ENCODE results near the gene LAMA5. TPM values are rescaled to one million over a fixed set of nuclear protein-coding genes. Genes with fewer than 3 reads are reported as not detected.
A peak's percentile ranks its signal among the peaks of the same experiment; 100 is the strongest.

LAMA5 gene
- total RNA-seq, 1 donor from 2014 or later: 11.2 TPM

DNA sequence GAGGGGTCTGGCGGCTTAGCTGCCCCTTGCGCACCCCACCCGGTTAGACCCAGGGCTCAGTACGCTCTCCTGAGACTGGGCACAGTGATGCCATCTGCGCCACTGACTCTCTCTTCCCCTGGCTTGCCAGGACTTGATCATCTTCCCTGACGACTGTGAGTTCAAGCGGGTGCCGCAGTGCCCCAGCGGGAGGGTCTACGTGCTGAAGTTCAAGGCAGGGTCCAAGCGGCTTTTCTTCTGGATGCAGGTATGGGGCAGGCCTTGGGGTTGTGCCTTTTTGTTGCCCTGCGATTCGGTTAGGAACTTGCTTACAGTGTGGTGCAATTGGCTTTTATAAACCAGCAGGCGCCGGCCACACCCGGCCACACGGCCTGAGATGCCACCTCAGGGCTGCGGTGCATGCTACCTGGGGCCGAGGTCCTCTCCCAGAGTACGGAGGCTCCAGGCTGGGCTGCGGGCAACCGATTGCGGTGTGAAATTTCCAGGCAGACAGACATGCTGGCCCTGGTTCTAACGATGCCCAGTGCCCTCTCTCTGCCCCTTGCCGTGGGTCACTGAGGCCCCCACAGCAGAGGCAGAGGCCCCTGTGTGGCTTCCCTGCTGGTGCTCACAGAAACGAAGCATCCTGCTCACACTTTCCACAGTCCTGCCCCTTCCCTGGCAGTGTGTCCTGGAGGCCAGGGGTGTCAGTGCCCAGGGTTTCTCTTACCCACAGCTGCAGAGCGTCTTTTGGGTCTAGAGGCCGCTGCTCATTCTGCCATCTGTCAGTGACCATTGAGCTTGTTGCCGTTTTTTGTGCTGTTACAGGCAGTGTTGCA lies 62.6 kb downstream of the LAMA5 start:
- DNase-seq: no peak

DNA sequence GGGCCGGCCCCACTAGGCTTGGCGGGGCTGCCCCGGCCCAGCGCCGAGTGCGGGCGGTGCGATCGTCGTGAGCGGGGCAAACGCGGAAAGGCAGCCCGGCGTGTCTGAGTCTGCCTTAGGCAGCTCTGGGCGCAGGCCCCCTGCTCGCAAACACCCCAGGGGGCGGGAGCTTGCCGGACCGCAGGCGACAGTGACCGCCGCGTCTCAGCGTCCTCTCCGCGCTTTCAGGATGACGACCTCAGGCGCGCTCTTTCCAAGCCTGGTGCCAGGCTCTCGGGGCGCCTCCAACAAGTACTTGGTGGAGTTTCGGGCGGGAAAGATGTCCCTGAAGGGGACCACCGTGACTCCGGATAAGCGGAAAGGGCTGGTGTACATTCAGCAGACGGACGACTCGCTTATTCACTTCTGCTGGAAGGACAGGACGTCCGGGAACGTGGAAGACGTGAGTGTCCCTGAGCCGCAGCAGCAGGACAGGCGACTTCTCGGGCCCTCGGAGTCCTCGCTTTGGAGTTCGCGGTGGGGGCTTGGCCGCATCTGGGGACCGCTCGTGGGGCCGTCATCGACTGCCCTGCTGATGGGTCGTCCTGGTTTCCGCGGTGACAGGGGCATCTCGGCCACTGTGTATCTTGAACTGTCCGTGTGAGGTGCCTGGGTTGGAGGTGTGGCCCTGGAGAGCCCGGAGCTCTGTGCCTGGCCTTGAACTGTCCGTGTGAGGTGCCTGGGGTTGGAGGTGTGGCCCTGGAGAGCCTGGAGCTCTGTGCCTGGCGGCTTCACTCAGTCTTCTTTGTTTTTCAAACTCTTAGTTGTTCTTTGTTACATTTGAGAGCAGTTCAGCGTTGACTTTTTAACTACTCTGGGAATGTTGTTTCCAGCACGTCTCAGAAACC lies 63.5 kb downstream of the LAMA5 start:
- no peak for DNase-seq

DNA sequence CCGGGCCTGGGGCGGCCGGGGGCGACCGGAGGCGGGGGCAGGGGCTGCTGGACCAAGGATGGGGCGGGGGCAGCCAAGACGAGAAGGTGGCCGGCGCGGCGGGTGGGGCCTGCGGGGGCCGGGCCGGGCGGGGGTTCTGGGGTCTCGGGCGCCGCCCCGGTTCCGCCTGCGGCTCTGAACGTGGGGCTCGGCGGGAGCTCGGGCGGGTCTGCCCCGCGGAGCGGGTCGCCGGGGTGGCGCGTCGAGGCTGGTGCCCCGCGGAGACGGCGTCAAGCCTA lies 64.1 kb downstream of the LAMA5 start:
- DNase-seq: no peak

DNA sequence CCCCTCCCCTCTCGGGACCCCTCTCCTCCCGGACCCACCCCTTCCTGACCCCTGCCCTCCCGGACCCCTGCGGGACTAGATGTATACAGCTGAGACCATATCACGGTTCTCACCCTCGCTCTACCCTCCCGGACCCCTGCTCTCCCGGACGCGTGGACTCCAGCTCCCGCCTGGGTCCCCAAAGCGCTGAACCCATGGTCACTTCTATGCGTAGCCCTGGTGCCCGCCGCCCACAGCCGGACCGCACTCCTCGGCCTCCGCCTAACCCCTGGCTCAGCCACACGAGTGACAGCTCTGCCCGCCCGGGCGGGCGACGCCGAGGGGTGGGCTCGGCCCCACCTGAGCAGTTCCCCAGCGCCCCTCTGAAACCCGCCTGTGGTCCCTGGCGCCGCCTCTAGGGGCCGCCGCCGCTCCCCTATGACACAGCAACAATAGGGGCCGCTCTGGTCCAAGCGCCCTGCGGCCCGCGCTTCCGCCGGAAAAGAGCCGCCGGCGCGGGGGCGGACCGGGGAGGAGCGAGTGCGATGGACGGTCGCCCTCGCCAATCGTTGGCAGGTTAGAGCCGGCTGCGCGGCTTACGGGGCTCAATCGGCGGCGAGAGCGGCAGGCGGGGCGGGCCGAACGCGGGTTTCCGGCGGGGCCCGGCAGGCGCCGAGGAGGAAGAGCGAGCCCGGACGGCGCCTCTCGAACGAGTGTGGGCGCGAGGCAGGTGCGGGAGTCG lies 64.6 kb downstream of the LAMA5 start, which contains the start of gene ADRM1:
TSS of gene ADRM1 (plus strand) at position 657 of the 721 bp plus-strand sequence. CDS start 572 bp downstream, outside the sequence.
- DNase-seq: peak; percentile 94

DNA sequence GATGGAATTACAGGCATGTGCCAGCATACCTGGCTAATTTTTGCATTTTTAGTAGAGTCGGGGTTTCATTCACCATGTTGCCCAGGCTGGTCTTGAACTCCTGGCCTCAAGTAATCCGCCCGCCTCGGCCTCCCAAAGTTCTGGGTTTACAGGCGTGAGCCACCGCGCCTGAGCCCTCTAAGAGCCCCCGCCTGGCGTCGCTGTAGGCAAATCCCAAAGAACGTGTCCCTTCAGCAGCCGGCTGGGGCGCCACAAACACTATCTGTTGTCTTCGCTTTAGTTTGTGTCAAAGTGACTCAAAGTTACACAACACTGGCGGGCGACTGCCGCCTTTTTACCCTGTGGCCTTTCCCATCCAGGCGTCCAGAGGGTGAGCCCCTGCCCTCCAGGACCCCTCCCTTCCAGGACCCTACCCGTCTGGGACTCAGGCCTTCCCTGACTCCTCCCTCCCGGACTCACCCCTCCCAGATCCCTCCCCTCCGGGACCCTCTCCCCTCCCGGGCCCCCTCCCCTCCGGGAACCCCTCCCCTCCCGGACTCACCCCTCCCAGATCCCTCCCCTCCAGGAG lies 65.3 kb downstream of the LAMA5 start:
- DNase-seq: peak; percentile 82

DNA sequence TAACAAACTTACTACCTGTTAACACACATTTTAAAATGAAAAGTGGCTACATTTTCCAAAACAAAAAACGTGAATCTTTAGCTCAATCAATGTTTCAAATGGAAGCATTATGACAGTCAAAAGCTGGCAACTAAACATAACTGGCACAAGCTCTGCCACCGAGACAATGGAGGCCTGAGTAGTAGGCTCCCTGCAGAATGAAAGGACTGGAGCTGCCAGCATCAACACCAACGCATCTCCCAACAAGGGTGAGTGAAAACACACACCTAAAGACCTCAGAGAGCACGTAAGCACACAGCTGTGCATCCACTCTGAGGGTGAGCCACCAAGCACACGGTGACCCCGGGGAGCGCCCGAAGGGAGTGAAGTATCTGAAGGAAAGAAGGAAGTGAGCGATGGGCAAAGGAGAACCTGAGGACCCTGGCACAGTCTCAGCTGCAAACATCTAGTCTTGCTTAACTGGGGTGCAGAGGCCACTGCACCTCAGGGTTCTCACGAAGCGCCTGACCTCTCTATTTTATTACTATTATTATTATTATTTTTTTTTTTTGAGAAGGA lies 65.9 kb downstream of the LAMA5 start:
- DNase-seq: no peak

DNA sequence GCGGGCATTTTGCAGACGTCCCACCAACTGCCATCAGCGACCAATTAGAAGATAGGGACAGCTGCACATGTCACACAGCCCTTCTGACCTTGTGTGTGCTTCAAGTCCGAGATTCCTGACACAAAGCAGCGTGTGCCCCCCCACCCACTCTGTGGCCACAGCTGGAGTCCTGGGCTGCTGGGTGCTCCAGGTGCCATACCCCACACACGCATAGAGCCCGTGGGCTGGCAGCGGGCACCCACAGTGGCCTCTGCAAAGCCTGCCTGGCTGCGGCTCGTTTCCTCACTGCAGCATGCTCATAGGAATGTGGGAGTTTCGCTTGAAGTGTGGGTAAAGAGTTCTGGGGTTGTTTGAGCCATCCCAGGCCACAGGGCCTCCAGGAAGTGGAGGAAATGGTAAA lies 66.8 kb downstream of the LAMA5 start:
- no peak for DNase-seq

DNA sequence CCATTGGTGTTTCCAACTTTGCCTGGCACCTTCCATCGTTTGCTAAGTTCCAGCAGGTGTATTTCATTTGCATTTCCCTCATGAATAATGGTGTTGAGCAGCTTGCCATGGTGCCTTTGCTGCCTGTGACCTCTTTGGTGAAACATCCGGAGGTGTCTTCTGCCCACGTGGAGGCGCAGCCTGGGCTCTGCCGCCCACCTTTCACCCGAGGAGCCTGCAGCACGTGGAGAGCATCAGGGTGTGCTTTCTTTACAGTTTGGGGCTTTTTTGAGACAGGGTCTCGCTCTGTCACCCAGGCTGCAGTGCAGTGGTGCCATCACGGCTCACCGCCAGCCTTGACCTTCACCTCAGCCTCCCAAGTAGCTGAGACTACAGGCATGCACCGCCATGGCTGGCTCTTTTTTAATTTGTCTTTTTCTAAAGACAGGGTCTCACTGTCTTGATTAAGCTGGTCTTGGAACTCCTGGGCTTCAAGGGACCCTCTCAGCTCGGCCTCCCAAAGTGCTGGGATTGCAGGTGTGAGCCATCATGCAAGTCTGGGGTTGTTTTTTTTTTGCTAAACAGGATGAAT lies 67.4 kb downstream of the LAMA5 start:
- no peak for DNase-seq

DNA sequence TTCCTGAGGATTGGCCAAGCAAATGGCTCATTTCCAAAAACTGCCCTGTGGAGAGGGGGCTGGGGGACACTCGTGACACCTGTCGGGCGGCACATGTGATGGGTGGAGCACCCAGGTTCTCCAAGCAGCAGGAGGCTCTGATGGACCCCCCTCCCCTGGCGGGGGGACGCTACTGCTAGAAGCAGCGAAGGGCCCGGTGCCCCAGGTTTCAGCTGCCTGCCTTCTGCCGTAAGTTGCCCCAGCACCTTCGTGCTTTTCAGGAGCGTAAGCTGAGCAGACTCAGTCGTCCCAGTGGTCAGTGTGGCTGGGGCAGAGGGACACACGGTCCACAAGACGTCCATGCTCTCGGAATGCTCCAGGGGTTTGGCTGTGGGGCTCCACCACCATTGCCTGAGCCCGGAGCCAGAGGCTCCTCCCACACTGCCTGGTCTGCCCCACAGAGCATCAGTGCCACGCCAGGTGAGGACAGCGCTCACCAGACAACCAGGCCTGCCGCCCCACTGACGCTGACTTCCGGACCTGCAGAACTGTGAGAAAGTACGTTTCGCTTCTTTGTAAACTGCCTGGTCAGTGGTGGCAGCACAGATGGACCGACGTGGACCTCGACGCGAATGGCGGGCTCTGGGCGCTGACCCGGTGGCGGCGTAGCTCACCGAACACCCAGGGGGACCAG lies 68.4 kb downstream of the LAMA5 start:
- no peak for DNase-seq

DNA sequence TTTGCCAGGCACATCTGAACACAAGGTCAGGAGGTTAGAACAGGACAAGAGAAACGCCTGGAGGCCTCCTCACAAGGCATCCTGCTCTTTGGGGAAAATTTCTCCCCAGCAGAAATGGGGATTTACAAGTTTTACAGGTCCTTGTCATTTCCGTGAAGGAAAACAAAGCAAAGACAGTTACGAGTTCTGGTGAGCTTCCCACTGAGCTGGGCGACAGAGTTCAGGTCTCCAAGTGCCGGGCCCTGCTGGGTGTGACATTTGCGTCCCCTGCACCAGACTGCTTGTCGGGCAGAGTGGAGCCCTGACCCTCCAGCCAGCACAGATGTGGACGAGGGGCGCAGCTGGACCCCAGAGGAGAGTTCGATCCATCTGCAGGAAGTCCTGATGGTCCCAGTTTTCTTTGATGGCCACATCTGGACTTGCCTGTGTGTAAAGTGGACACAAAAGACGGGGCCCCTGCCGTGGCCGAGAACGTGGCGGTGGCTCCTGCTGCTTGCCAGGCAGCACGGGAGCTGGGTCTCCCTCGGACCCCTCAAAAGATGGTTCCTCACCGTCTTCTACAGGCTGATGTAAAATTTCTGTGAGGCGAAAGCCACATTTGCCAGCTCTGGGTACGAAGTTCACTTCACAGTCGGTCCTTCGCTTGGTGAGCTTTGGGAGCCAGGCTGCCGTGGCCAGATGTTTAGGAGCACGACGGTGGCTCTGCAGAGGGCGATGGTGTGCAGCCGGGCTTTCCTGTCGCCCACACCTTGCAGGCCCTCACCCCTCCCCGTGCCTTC lies 69.5 kb downstream of the LAMA5 start:
- DNase-seq: no peak

DNA sequence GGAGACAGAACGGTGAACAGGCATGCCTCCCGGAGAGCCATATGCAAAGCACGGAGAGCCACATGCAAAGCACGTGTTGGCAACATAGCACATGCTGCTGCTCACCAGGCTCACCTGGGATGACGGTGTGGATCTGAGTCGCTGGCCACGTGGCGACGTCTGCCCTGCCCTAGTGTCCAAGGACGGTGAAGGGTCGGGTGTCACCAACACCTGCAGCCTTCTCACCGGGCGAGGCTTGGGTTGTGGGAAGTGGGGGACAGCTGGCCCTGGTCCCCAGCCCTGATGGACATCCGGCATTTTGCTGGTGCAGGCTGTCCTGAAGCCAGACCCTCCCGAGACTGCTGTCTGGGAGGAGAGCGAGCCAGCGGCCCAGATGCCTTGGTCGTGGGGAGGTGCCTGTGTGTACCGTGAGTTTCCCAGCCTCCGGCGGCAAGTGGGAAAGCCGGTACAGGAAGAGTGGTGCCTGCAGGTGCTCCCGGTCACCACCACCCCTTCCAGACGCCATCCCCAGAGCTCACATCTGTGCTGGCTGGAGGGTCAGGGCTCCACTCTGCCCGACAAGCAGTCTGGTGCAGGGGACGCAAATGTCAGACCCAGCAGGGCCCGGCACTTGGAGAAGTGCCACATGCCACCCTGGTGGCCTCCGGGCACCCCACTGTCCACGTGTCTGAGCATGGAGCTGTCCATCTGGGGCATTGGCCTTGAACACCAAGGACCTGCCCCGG lies 70.2 kb downstream of the LAMA5 start:
- no peak for DNase-seq

DNA sequence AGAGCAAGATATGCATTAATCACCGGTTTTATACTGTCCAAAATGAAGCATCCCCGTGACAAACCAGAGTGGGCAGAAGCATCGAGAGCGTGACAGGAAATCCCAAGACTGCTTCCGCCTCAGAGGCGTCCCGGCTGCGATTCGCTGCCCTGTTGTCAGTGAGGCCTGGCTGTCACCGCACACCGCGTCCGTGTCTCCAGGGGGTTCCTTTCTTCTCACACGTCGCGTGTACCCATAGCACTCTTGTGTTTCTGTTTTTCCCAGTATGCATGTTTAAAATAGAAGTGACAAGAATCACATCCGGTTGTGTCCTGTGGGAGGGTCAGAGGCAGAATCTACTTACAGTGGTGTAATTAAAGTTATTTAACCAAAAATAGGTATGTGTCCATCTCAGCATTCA lies 72.6 kb downstream of the LAMA5 start:
- DNase-seq: no peak

DNA sequence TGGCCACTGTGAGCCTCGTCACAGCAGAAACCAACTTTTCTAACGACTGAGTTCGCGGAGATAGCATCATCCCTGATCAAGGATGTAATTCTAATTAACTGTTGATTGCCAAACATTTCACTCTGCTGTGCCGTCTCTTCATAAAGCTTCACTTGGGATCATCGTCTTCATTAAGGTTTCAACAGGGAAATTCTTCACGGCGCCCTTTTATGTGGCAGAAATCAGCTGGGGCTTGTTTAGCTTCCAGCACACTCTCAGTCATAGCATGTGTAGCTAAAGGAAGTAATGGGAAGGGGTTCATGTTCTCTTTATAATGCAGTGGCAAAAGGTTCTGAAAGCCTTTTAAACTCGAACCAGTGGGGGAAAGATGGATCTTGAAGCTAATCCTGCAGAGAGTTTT lies 73.2 kb downstream of the LAMA5 start:
- DNase-seq: no peak

DNA sequence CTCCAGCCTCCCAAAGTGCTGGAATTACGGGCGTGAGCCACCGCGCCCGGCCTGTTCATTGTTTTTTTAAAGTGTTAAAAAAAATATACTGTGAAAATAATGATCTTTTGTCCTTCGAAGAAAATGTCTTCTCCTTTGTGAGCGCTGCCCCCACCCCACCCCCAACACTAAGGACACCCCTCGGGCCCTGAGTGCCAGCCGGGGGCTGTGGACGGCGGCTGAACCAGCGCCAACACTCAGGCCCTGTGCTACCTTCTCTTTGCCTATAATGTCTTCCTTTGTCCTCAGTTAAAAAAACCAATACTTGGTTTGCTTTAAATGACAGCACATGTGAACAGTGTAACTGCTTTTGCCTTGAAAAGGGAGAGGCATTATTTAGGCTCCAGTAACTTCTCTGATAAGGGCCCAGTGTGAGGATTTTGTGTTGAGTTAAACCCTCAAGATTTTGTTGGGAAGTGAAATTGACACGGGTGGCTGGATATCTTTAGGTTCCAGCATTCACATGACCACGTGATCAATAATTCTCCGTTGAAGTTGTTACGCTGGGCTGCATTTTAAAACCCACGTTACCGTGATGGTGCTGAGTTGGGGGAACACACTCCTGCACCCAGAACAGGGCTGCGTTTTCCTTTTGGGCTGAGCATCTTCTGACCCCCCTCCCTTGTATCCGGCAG lies 73.9 kb downstream of the LAMA5 start:
- DNase-seq: no peak

DNA sequence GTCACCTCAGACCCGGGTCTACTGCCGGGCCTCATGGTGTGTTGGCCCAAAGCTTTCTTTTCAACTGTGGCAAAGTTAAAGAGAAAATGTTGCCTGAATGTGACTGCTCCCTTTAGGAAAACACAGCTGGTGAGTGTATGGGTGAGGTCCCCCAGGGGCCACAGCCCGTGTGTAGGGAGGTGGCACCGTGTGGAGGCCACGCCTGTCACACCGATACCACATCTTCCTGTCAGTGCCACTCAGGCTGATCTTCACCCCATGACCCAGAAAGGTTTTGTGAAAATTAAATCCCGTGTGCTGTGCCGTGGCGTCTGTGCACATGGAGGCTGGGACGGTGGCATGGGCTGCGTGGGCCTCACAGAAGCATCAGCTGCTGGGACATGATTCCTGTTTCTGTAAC lies 75.0 kb downstream of the LAMA5 start:
- DNase-seq: no peak

DNA sequence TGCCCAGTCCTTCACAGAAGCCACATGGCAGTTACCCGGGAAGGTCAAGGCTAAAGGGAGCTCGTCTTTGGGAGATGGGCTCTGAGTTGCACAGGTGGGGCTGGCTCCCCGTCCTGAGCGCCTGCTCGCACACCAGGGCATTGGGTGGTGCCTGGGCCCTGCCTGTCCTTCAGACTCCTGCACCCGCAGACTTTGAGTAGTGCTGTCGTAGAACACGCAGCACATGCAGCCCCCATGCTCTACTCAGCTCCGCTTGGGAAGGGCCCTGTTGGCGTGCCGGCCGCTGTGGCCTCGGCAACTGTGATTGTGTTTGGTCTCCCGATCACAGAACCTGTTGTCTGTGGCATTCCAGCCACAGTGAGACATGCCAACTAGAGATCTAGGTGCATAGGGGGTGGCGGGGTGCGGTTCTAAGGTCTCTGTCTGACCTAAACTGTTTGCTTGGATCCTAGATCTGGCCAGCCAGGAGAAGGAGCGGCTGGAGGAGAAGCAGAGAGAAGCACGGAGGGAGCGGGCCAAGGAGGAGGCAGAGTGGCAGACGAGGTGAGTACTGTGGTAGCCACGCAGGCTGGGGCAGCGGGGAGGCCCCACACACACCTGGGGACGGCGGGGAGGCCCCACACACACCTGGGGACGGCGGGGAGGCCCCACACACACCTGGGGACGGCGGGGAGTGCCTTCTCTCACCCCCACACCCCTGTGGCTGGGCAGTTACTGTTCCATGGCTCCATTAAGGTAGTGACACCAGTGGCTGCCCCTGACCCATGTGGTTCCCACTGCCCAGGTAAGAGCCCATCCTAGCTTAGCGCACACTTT lies 75.7 kb downstream of the LAMA5 start:
- DNase-seq: no peak

DNA sequence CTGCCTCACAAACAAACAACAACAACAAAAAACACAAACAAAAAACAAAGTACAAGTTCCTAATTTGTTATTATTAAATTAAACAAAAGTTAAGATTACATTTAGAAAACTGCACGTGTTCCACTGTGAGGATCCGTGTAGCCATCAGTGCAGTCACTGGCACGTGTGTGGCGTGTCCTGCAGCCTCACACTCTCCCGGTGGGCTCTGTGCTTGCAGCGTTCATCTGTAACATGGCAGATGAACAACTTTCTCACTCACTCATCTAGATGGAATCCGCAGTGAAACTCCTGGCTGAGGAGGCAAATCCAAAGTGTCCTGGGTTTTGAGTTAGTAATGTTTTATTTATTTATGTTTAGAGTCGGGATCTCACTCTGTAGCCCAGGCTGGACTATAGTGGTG lies 77.2 kb downstream of the LAMA5 start:
- DNase-seq: no peak

DNA sequence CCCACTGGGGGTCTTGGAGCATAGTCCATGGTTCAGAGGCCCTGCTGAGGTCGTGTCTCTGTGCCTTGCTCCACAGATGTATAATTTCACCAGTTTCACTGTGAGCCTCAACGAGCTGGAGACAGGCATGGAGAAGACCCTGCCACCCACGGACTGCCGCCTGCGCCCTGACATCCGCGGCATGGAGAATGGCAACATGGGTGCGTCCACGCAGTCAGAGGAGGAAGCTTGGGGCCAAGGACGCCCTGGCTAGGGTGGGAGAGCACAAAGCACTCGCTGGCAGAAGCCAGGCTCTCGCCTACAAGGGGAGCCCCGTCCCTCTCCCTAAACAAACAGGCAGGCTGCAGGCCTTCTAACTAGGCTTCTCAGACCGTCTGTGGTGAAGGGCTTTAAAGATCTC lies 78.0 kb downstream of the LAMA5 start:
- DNase-seq: no peak

All from occipital lobe (tissue), 2 donors.